ENCODE data around the gene FGF18. TPM values are rescaled to one million over a fixed set of nuclear protein-coding genes. Genes with fewer than 3 reads are reported as not detected.

FGF18 gene
- total and polyA plus RNA-seq, 2 donors from 2014 or later, result 0.39 to 1.8 TPM

- FAIRE-seq (no peak), DNase-seq (peak in 1 of 5 donors; percentile 19)
- peaks cover 0 to 2% (median 0%) of the 10 kb centered on the region in 3 donors for H3K4me1 ChIP-seq (ENCODE audit: control insufficient read depth in 2 of 3, insufficient read depth in 2 of 3, low read depth in 1 of 3, low read length in 3 of 3)
- no peak for TF ChIP-seq CTCF (IDR thresholded peaks at IDR 0.05; ENCODE audit: borderline replicate concordance, extremely low read depth, insufficient read depth)
- intact Hi-C loops (cut with DNase I), result no loop called here
- no peak overlapping the region for H3K4me3 ChIP-seq (ENCODE audit: low read length in 3 of 3)
- no peaks in the 10 kb centered on the region for H3K36me3 ChIP-seq (ENCODE audit: control insufficient read depth in 2 of 3, insufficient read depth in 3 of 3, low read length in 3 of 3)
- no peaks in the 10 kb centered on the region for H3K27me3 ChIP-seq (ENCODE audit: control insufficient read depth, insufficient read depth, low read length)
- H3K27ac ChIP-seq (ENCODE audit: low read depth in 2 of 2, low read length in 2 of 2), result no peak overlapping the region
- H3K9me3 ChIP-seq (ENCODE audit: control insufficient read depth in 2 of 3, insufficient read depth in 1 of 3, low read length in 3 of 3), result no peaks in the 10 kb centered on the region
- no peak overlapping the region for H3K9ac ChIP-seq (ENCODE audit: low read length in 3 of 3)
These were observed 34.5 kb downstream of the FGF18 start for GRCh38 chr5:171453988-171454387.

DNA sequence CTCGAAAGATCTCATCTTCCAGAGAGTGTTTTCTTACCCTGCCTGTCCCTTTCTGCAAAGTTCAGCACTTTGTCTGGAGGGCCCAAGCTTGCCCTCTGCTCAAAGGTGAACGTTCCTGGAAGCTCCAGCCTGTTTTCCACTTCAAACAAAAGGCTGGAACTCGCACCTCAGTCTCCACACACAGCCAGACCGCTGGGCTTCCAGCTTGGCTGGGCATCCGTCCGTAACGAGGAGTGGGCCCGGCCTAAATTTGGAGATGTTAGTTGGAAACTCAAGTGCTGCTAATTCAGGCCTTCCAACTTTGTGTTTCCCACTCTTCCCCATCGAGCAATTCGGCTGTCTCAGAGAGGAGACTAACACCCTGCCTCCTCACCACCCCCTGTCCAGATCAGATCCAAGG lies 35.1 kb downstream of the FGF18 start:
- Histone ChIP-seq H3K9me3 (ENCODE audit: control insufficient read depth in 2 of 3, insufficient read depth in 1 of 3, low read length in 3 of 3) (no peaks in the 10 kb centered on the region), H3K27me3 (ENCODE audit: control insufficient read depth, insufficient read depth, low read length) (no peaks in the 10 kb centered on the region), H3K27ac (ENCODE audit: low read depth in 2 of 2, low read length in 2 of 2) (no peak overlapping the region), H3K9ac (ENCODE audit: low read length in 3 of 3) (no peak overlapping the region), H3K36me3 (ENCODE audit: control insufficient read depth in 2 of 3, insufficient read depth in 3 of 3, low read length in 3 of 3) (no peaks in the 10 kb centered on the region), H3K4me1 (ENCODE audit: control insufficient read depth in 2 of 3, insufficient read depth in 2 of 3, low read depth in 1 of 3, low read length in 3 of 3) (peaks cover 0 to 2% (median 0%) of the 10 kb centered on the region in 3 donors), H3K4me3 (ENCODE audit: low read length in 3 of 3) (no peak overlapping the region)
- no peak for TF ChIP-seq CTCF (IDR thresholded peaks at IDR 0.05; ENCODE audit: borderline replicate concordance, extremely low read depth, insufficient read depth)
- no peak for FAIRE-seq
- intact Hi-C loops (cut with DNase I), result no loop called here
- DNase-seq, result peak in 1 of 5 donors; percentile 37

DNA sequence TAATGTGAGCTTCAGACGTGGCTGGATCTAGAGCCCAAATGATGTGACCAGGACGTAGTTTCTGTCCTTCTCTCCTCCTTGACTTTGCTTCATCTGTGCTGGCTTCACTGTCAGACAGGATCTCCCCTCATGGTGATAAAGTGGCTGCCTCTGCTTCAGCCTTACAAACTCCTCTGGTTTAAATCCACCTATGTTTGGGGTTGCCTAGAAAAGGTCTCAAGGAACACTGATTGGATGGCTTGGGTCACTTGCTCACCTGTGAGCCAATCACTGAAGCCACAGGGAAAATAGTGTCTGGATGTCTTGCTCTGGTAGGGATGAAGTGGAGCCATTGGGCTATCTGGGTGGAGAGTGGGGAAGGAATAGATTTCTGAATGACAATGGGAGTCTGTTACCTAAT lies 36.1 kb downstream of the FGF18 start:
- DNase-seq (no peak), FAIRE-seq (no peak)
- Histone ChIP-seq H3K36me3 (ENCODE audit: control insufficient read depth in 2 of 3, insufficient read depth in 3 of 3, low read length in 3 of 3) (no peaks in the 10 kb centered on the region), H3K9ac (ENCODE audit: low read length in 3 of 3) (no peak overlapping the region), H3K4me1 (ENCODE audit: control insufficient read depth in 2 of 3, insufficient read depth in 2 of 3, low read depth in 1 of 3, low read length in 3 of 3) (peaks cover 0 to 2% (median 0%) of the 10 kb centered on the region in 3 donors), H3K4me3 (ENCODE audit: low read length in 3 of 3) (no peak overlapping the region), H3K9me3 (ENCODE audit: control insufficient read depth in 2 of 3, insufficient read depth in 1 of 3, low read length in 3 of 3) (no peaks in the 10 kb centered on the region), H3K27me3 (ENCODE audit: control insufficient read depth, insufficient read depth, low read length) (no peaks in the 10 kb centered on the region), H3K27ac (ENCODE audit: low read depth in 2 of 2, low read length in 2 of 2) (no peak overlapping the region)
- no peak for TF ChIP-seq CTCF (IDR thresholded peaks at IDR 0.05; ENCODE audit: borderline replicate concordance, extremely low read depth, insufficient read depth)
- intact Hi-C loops (cut with DNase I), result no loop called here
